Esophagus muscularis mucosa (tissue), 4 donors: Measurements from ENCODE around the gene SF3A1. TPM values are rescaled to one million over a fixed set of nuclear protein-coding genes. Genes with fewer than 3 reads are reported as not detected.
A peak's percentile ranks its signal among the peaks of the same experiment; 100 is the strongest.

Experiments used
- DNase-seq: peaks from one replicate; pipeline ENCODE4 v3.0.0-alpha.2; 2017; ENCODE audit errors: extremely low spot score
- H3K27ac ChIP-seq, 4 donors: fragments of 200-600 bp; sonication (generic); replicated peaks in 1 of 4; 1 replicate in 3 of 4; 2 replicates in 1 of 4; pipeline ENCODE4 v1.5.1; 2016 to 2019; ENCODE audit warnings: mild to moderate bottlenecking in 1 of 4
- H3K27me3 ChIP-seq, 4 donors: fragments of 200-600 bp; sonication (generic); one replicate each; pipeline versions ENCODE4 v1.5.1 to v1.6.0; 2016 to 2019
- H3K36me3 ChIP-seq, 4 donors: fragments of 200-600 bp; sonication (generic); one replicate each; pipeline ENCODE4 v1.5.1; 2016 to 2019
- H3K4me1 ChIP-seq, 4 donors: fragments of 200-600 bp; sonication (generic); one replicate each; pipeline ENCODE4 v1.5.1; 2016 to 2019
- H3K4me3 ChIP-seq, 4 donors: fragments of 200-600 bp; sonication (generic); 1 replicate in 2 of 4; 2 replicates in 2 of 4; pipeline ENCODE4 v1.5.1; 2016 to 2019; ENCODE audit warnings: mild to moderate bottlenecking in 4 of 4, moderate library complexity in 1 of 4
- H3K9me3 ChIP-seq, 4 donors: fragments of 200-600 bp; sonication (generic); 1 replicate in 3 of 4; 2 replicates in 1 of 4; pipeline ENCODE4 v1.5.1; 2016 to 2019
- CTCF ChIP-seq, 3 experiments: fragments of 200-600 bp in 2 of 3; fragments of 450-650 bp in 1 of 3; sonication (generic) in 2 of 3; IDR thresholded peaks; one replicate each; pipeline ENCODE4 v1.5.1; 2017 to 2019; ENCODE audit warnings: antibody characterized with exemption in 3 of 3, mild to moderate bottlenecking in 2 of 3, moderate library complexity in 1 of 3
- EP300 ChIP-seq: sonication (generic); formaldehyde crosslinking; IDR thresholded peaks from one replicate; pipeline ENCODE4 v1.6.1; 2017; ENCODE audit warnings: antibody characterized with exemption
- POLR2A ChIP-seq: fragments of 450-650 bp; IDR thresholded peaks from one replicate; pipeline ENCODE4 v1.6.1; 2017; ENCODE audit warnings: antibody characterized with exemption, moderate library complexity, mild to moderate bottlenecking, low read depth
- POLR2AphosphoS5 ChIP-seq, 2 donors: sonication (generic); formaldehyde crosslinking; IDR thresholded peaks; one replicate each; pipeline ENCODE4 v1.6.1; 2017; ENCODE audit warnings: antibody characterized with exemption in 2 of 2
- WGBS: methylation state at CpG from one replicate; pipeline ENCODE4 v1.1.5; 2018; 5-methylcytosine and 5-hydroxymethylcytosine counted together
- intact Hi-C: fragments of 100-400 bp; cut with DNase I; formaldehyde crosslinking; loops from one replicate; pipeline ENCODE4 v1.15.1; 2023
- total RNA-seq, 4 donors: library from RNA; depleted of rRNA; stranded (reverse); fragments of >200 nt; gene quantifications; one replicate each; pipeline versions ENCODE4 v1.1.0 to v1.2.1, GENCODE V29; 2016

SF3A1 gene
- total RNA-seq, 4 donors from 2014 or later: 32.8 to 85.8 (median 60.0) TPM

- no peaks in the 10 kb centered on the region for H3K27me3 ChIP-seq
- intact Hi-C loops: no loop called here
- no peak for DNase-seq
- no peaks in the 10 kb centered on the region for H3K9me3 ChIP-seq
- H3K36me3 ChIP-seq: peaks cover 0 to 28% (median 13%) of the 10 kb centered on the region in 4 donors
- TF ChIP-seq EP300 (no peak), POLR2AphosphoS5 (IDR thresholded peaks at IDR 0.05) (no peak), POLR2A (no peak), CTCF (IDR thresholded peaks at IDR 0.05) (no peak)
- H3K4me1 ChIP-seq: peaks cover 99 to 100% (median 100%) of the 10 kb centered on the region in 4 donors
- H3K4me3 ChIP-seq: peak overlapping the region in 1 of 4 donors; percentile 21
- WGBS: 44% methylated on average over 3 of the region's 3 CpGs
- H3K27ac ChIP-seq: peak overlapping the region; percentile 76 to 88 (median 84)
These were observed 50.6 kb downstream of the SF3A1 start for GRCh38 chr22:30305906-30306626.

GRCh38 chr22:30305519-30305905, 51.2 kb downstream of the SF3A1 start:
- Histone ChIP-seq H3K36me3 (peaks cover 0 to 33% (median 18%) of the 10 kb centered on the region in 4 donors), H3K4me1 (peaks cover 99 to 100% (median 100%) of the 10 kb centered on the region in 4 donors), H3K4me3 (peak overlapping the region in 1 of 4 donors; percentile 21), H3K9me3 (no peaks in the 10 kb centered on the region), H3K27ac (peak overlapping the region; percentile 76 to 88 (median 84)), H3K27me3 (no peaks in the 10 kb centered on the region)
- TF ChIP-seq POLR2AphosphoS5 (IDR thresholded peaks at IDR 0.05) (peak; percentile 65 to 78), CTCF (IDR thresholded peaks at IDR 0.05) (no peak), POLR2A (no peak), EP300 (no peak)
- 33% methylated on average over 4 of the region's 4 CpGs for WGBS
- intact Hi-C loops: no loop called here
- no peak for DNase-seq

GRCh38 chr22:30304495-30305244, 52.0 kb downstream of the SF3A1 start:
- Histone ChIP-seq H3K27me3 (no peaks in the 10 kb centered on the region), H3K4me1 (peaks cover 94 to 99% (median 96%) of the 10 kb centered on the region in 4 donors), H3K4me3 (peak overlapping the region in 1 of 4 donors; percentile 21), H3K27ac (peak overlapping the region; percentile 76 to 88 (median 84)), H3K36me3 (peaks cover 0 to 42% (median 27%) of the 10 kb centered on the region in 4 donors), H3K9me3 (no peaks in the 10 kb centered on the region)
- intact Hi-C loops: no loop called here
- WGBS: 61% methylated on average over 7 of the region's 7 CpGs
- no peak for DNase-seq
- no peak for TF ChIP-seq POLR2A
- TF ChIP-seq POLR2AphosphoS5 (IDR thresholded peaks at IDR 0.05): peak in 1 of 2 donors; percentile 6

- 59% methylated on average over 5 of the region's 5 CpGs for WGBS
- intact Hi-C loops: no loop called here
- H3K36me3 ChIP-seq: peaks cover 14 to 61% (median 46%) of the 10 kb centered on the region in 4 donors
These were observed 53.9 kb downstream of the SF3A1 start for GRCh38 chr22:30302810-30303138.

More at GRCh38 chr22:30302810-30303138, 53.9 kb downstream of the SF3A1 start:
- peak overlapping the region; percentile 76 to 88 (median 84) for H3K27ac ChIP-seq
- no peaks in the 10 kb centered on the region for H3K9me3 ChIP-seq
- no peak for DNase-seq
- TF ChIP-seq CTCF (IDR thresholded peaks at IDR 0.05): no peak
- peak; percentile 19 for TF ChIP-seq EP300
- TF ChIP-seq POLR2AphosphoS5 (IDR thresholded peaks at IDR 0.05): no peak
- no peak for TF ChIP-seq POLR2A
- H3K27me3 ChIP-seq: no peaks in the 10 kb centered on the region
- H3K4me3 ChIP-seq: no peak overlapping the region
- peaks cover 76 to 97% (median 84%) of the 10 kb centered on the region in 4 donors for H3K4me1 ChIP-seq
